GM13976 (cell line): ENCODE measurements around the gene UBAP1.

Source experiments
- DNase-seq: peaks from one replicate; pipeline ENCODE4 v3.0.0; 2012; ENCODE audit warnings: low spot score
- in situ Hi-C: fragments of 300-500 bp; cut with MboI; formaldehyde crosslinking; loops from one replicate; pipeline ENCODE4 v1.12.0; 2022; ENCODE audit warnings: low sequenced_read_pairs, mixed read lengths, inconsistent platforms; ENCODE audit not compliant: unreplicated experiment
- TF ChIP-seq, protein P1 (sequence below): IDR thresholded peaks from 2 replicates; pipeline ENCODE4 v1.5.1; 2012; ENCODE audit warnings: borderline replicate concordance, mild to moderate bottlenecking; ENCODE audit not compliant: insufficient read depth; ENCODE audit errors: extremely low read depth, missing control alignments, control extremely low read depth

UBAP1 gene

DNA sequence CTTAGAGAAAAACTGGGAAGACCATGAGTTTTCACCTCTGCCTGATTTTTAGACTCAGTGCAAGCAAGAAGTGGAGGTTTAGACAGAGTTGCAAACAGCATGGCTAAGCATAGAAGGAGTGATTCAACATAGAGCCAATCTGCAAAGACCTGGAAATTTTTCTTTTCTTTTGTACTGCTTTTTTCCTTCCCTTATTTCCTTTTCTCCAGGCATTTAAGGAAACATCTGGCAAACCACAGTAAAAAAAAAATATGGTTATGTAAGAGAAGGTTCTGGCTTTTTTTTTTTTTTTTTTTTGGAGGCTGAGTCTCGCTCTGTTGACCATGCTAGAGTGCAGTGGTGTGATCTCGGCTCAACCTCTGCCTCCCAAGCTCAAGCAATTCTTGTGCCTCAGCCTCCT is 35.7 kb upstream of the UBAP1 start:
- TF ChIP-seq, protein P1, sequence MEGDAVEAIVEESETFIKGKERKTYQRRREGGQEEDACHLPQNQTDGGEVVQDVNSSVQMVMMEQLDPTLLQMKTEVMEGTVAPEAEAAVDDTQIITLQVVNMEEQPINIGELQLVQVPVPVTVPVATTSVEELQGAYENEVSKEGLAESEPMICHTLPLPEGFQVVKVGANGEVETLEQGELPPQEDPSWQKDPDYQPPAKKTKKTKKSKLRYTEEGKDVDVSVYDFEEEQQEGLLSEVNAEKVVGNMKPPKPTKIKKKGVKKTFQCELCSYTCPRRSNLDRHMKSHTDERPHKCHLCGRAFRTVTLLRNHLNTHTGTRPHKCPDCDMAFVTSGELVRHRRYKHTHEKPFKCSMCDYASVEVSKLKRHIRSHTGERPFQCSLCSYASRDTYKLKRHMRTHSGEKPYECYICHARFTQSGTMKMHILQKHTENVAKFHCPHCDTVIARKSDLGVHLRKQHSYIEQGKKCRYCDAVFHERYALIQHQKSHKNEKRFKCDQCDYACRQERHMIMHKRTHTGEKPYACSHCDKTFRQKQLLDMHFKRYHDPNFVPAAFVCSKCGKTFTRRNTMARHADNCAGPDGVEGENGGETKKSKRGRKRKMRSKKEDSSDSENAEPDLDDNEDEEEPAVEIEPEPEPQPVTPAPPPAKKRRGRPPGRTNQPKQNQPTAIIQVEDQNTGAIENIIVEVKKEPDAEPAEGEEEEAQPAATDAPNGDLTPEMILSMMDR = no peak
- in situ Hi-C loops = no loop called here
- no peak for DNase-seq

DNA sequence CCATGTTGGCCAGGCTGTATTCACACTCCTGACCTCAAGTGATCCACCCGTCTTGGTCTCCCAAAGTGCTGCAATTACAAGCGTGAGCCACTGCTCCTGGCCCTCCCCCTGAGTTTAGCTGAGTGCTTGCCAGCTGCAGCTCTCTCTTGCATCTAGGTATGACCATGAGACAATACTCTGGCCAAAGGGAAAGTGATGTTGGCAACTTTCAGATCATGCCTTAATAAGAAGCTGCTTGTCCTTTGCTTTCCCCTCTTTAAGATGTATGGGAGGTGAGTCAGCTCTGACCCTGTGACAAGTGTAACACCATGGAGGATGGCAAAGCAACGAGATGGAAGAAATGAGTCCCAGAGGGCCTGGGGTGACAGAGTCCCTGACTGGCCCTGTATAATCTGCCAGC is 33.7 kb upstream of the UBAP1 start:
- TF ChIP-seq, protein P1 = no peak
- DNase-seq = no peak
- in situ Hi-C loops = no loop called here

DNA sequence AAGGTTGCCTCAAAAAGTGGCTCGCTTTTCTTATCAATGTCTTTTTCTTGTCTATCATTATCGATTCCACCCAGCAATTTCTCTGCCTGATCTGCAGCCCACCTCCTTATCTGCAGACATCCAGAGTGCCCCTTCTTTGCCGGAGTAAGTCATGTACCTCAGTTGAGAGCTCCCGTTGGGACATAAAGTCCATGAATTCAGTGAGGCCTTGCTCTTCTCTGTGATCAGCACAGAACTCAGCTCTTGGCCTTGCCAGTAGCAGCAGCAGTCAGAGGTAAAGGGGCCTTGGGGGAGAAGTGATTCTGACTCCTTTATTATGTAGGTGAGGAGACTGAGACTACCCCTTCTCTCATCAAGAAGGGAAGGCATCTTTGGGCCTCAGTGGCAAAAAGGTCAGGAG is 27.4 kb upstream of the UBAP1 start:
- no peak for DNase-seq
- TF ChIP-seq, protein P1 = no peak
- in situ Hi-C loops = no loop called here

DNA sequence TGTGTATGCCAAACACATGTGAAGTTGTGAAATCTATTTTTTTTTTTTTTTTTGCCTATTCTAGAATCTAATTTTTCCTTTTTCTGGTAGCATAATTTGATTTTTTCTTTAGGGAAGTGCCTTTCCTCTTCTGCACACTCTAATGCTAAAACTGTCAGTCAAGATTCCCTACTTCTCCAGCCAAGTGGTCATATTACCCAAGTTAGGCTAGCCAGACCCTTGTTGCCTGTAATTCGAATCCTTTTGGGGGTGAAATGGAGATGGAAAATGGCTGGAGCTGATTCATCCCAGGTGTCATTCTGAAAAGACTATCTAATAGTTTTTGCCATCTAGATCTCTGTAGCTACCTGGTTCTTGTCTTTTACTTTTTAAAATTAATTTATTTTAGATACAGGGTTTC is 24.8 kb upstream of the UBAP1 start:
- no peak for DNase-seq
- in situ Hi-C loops = no loop called here
- TF ChIP-seq, protein P1 = no peak

DNA sequence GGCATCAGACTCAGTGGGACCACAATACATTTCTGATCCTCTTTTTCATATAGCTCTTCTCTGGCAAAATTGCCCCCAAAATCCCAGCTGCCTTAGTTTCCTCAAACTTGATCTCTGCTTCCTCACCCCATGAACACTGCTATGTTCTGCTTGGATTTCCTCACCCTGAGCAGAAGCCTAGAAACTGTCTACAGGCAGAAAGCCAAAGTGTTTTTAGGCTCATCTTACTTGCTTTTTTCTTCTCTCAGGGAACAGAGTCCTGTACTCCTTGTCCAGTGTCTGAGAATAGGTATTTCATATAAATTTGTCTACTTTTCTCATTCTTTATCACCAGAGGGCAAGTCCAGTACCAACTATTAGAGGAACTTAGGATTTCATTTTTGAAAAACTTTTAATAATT is 21.5 kb upstream of the UBAP1 start:
- TF ChIP-seq, protein P1 = no peak
- no peak for DNase-seq
- in situ Hi-C loops = no loop called here

DNA sequence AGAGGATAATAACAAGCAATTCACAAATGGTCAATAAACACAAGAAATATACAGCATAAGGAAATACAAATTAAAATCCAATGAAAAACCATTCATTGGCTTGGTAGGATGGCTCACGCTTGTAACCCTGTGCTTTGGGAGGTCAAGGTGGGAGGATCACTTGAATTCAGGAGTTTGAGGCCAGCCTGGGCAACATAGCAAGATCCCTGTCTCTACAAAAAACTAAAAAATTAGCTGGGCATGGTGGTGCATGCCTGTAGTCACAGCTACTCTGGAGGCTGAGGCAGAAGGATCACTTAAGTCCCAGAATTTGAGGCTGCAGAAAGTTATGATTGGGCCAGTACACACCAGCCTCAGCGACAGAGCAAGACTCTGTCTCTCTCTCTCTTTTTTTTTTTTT is 20.9 kb upstream of the UBAP1 start:
- in situ Hi-C loops = no loop called here
- TF ChIP-seq, protein P1 = no peak
- no peak for DNase-seq

DNA sequence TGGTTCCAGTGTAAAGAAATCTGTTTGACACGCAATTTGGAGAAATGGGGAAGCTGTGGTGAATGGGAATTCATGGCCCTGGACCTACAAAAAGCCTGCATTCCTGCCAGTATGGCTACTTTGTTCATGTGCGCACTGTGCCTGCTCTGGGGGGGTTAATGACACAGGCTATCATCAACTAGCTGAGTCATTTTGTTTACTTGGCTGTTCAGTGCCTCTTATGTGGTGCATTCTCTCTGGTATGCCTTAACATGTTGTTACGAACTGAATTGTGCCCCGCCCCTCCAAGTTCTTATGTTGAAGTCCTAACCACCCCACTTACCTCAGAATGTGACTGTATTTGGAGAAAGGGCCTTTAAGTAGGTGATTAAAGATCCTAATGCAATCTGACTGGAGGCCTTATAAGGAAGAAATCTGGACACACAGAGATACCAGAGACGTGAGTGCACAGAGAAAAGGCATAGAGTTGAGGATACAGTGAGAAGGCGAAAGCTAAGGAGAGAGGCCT is 20.4 kb upstream of the UBAP1 start:
- in situ Hi-C loops = no loop called here
- TF ChIP-seq, protein P1 = no peak
- DNase-seq = no peak
